ENCODE results near the gene SETMAR. TPM values are rescaled to one million over a fixed set of nuclear protein-coding genes. Genes with fewer than 3 reads are reported as not detected.

The SETMAR gene
- total and polyA plus RNA-seq, 2 of the 13 experiments (the other 11 are each of a cell fraction or from before 2014, with no cell fraction given): 7.0 to 16.7 TPM

GRCh38 chr3:4322635-4323034 is 19.5 kb downstream of the SETMAR start:
- intact Hi-C loops (cut with micrococcal nuclease; ENCODE audit: unreplicated experiment) (no loop called here), in situ Hi-C loops (cut with HindIII; ENCODE audit: extremely low pct_ligation_motif_present, low pct_unique_long_range_greater_than_20kb) (no loop called here)
- ATAC-seq (no peak), FAIRE-seq (no peak), DNase-seq (ENCODE audit: low spot score) (peak; percentile 27)
- no peak overlapping the region for H3K4me2 ChIP-seq (ENCODE audit: low read depth, low read length)
- no peak overlapping the region for H3K4me3 ChIP-seq (replicated peaks in 1 of 3; ENCODE audit: insufficient read depth in 1 of 3, low read depth in 2 of 3, low read length in 3 of 3)
- H3K27me3 ChIP-seq (ENCODE audit: control insufficient read depth in 1 of 2, insufficient read depth in 2 of 2, low read length in 2 of 2): no peaks in the 10 kb centered on the region
- H3K9me3 ChIP-seq (ENCODE audit: low read length): no peaks in the 10 kb centered on the region; the same call in 1 of the 2 replicates
- BruUV-seq (replicated peaks): no TSS peak
- H3K27ac ChIP-seq (ENCODE audit: extremely low read length, insufficient read depth, low read length): no peak overlapping the region
- H2AFZ ChIP-seq (ENCODE audit: low read length): no peak overlapping the region
- TF ChIP-seq SOX6 (IDR thresholded peaks at IDR 0.05): no peak
- TF ChIP-seq SOX6 (CRISPR knock-in tag; IDR thresholded peaks at IDR 0.05): no peak
- TF ChIP-seq CEBPB (IDR thresholded peaks at IDR 0.05; ENCODE audit: borderline replicate concordance, low read depth, low read length): peak; percentile 57; the same call in 1 of the 2 replicates
- 95% methylated on average over 1 of the region's 1 CpG for WGBS (ENCODE audit: low lambda C conversion rate)
- H3K79me2 ChIP-seq (ENCODE audit: insufficient read depth, low read length): no peaks in the 10 kb centered on the region
- ChIA-PET POLR2A (no interaction called here), CTCF (ENCODE audit: low intra/inter-chr PET ratio, low total read pairs) (no interaction called here)
- H3K36me3 ChIP-seq (replicated peaks in 1 of 2; ENCODE audit: control insufficient read depth in 1 of 2, insufficient read depth in 2 of 2, low read length in 2 of 2): no peaks in the 10 kb centered on the region
- no peak overlapping the region for H3K9ac ChIP-seq (ENCODE audit: insufficient read depth, low read depth, low read length)
- H4K20me1 ChIP-seq (ENCODE audit: insufficient read depth, low read length): no peaks in the 10 kb centered on the region
- H3K4me1 ChIP-seq (ENCODE audit: insufficient read depth, low read length): no peaks in the 10 kb centered on the region

GRCh38 chr3:4323246-4324027 is 20.3 kb downstream of the SETMAR start:
- H3K4me2 ChIP-seq (ENCODE audit: low read depth, low read length): no peak overlapping the region
- H3K4me1 ChIP-seq (ENCODE audit: insufficient read depth, low read length): no peaks in the 10 kb centered on the region
- FAIRE-seq: no peak
- POLR2A ChIA-PET: no interaction called here
- H3K9ac ChIP-seq (ENCODE audit: insufficient read depth, low read depth, low read length): no peak overlapping the region
- no peak overlapping the region for H3K4me3 ChIP-seq (replicated peaks in 1 of 3; ENCODE audit: insufficient read depth in 1 of 3, low read depth in 2 of 3, low read length in 3 of 3)
- ATAC-seq: no peak
- no peak overlapping the region for H3K27ac ChIP-seq (ENCODE audit: extremely low read length, insufficient read depth, low read length)
- no peaks in the 10 kb centered on the region for H4K20me1 ChIP-seq (ENCODE audit: insufficient read depth, low read length)
- no peaks in the 10 kb centered on the region for H3K27me3 ChIP-seq (ENCODE audit: control insufficient read depth in 1 of 2, insufficient read depth in 2 of 2, low read length in 2 of 2)
- H2AFZ ChIP-seq (ENCODE audit: low read length): no peak overlapping the region
- no TSS peak for BruUV-seq (replicated peaks)
- H3K9me3 ChIP-seq (ENCODE audit: low read length): peaks cover 2% of the 10 kb centered on the region; the same call in 1 of the 2 replicates
- TF ChIP-seq DMAP1 (CRISPR knock-in tag; IDR thresholded peaks at IDR 0.05) (no peak), ATF3 (CRISPR knock-in tag; IDR thresholded peaks at IDR 0.05) (no peak), ZNF281 (CRISPR knock-in tag; IDR thresholded peaks at IDR 0.05; ENCODE audit: borderline replicate concordance) (no peak), PHF20 (CRISPR knock-in tag; IDR thresholded peaks at IDR 0.05) (no peak), ZNF703 (CRISPR knock-in tag; IDR thresholded peaks at IDR 0.05; ENCODE audit: borderline replicate concordance) (no peak), SNRNP70 (IDR thresholded peaks at IDR 0.05; ENCODE audit: low read depth, low read length) (no peak), ZNF160 (CRISPR knock-in tag; IDR thresholded peaks at IDR 0.05) (no peak), ZNF101 (CRISPR knock-in tag; IDR thresholded peaks at IDR 0.05; ENCODE audit: borderline replicate concordance, low read depth) (no peak), SAP130 (CRISPR knock-in tag; IDR thresholded peaks at IDR 0.05; ENCODE audit: low read depth) (no peak)
- no peaks in the 10 kb centered on the region for H3K36me3 ChIP-seq (replicated peaks in 1 of 2; ENCODE audit: control insufficient read depth in 1 of 2, insufficient read depth in 2 of 2, low read length in 2 of 2)
- no peak for DNase-seq (ENCODE audit: low spot score)
- no peaks in the 10 kb centered on the region for H3K79me2 ChIP-seq (ENCODE audit: insufficient read depth, low read length)
- in situ Hi-C loops (cut with HindIII; ENCODE audit: extremely low pct_ligation_motif_present, low pct_unique_long_range_greater_than_20kb): no loop called here
- CTCF ChIA-PET (ENCODE audit: low intra/inter-chr PET ratio, low total read pairs): no interaction called here
- intact Hi-C loops (cut with micrococcal nuclease; ENCODE audit: unreplicated experiment): no loop called here
- WGBS (ENCODE audit: low lambda C conversion rate): 89% methylated on average over 3 of the region's 3 CpGs
